ENCODE measurements around the gene CA5A.

CA5A gene

GRCh38 chr16:87847785-87848675 is 88.3 kb downstream of the CA5A start:
- no peak for DNase-seq

GRCh38 chr16:87847467-87847784 is 88.9 kb downstream of the CA5A start:
- no peak for DNase-seq

GRCh38 chr16:87846705-87847466 is 89.4 kb downstream of the CA5A start:
- no peak for DNase-seq

GRCh38 chr16:87845807-87846619 is 90.3 kb downstream of the CA5A start:
- no peak for DNase-seq

GRCh38 chr16:87845213-87845612 is 91.1 kb downstream of the CA5A start:
- DNase-seq, result no peak

- DNase-seq, result no peak
Measured at GRCh38 chr16:87844809-87845208, 91.5 kb downstream of the CA5A start.

- no peak for DNase-seq
Measured at GRCh38 chr16:87844120-87844733, 92.1 kb downstream of the CA5A start.

- no peak for DNase-seq
Measured at GRCh38 chr16:87843678-87844105, 92.6 kb downstream of the CA5A start.

- no peak for DNase-seq
Measured at GRCh38 chr16:87842209-87842869, 94.0 kb downstream of the CA5A start.

GRCh38 chr16:87841340-87842208 is 94.8 kb downstream of the CA5A start:
- no peak for DNase-seq

GRCh38 chr16:87840271-87840978 is 95.9 kb downstream of the CA5A start:
- no peak for DNase-seq

GRCh38 chr16:87839542-87840270 is 96.6 kb downstream of the CA5A start:
- no peak for DNase-seq

- no peak for DNase-seq
Measured at GRCh38 chr16:87838643-87839541, 97.4 kb downstream of the CA5A start.
